Activated CD8-positive, alpha-beta memory T cell treated with anti-CD3 and anti-CD28 coated beads for 1 hour (primary cell): ENCODE results near the gene CNOT10.
"Not testable (repeated sequence)": the region's sequence is repeated elsewhere in the genome, so short reads cannot be mapped to it uniquely, and the experiment has no call there.

Experiments
- DNase-seq, 2 donors: peaks; one replicate each; pipeline ENCODE4 v3.0.0-alpha.2; 2020; ENCODE audit warnings: low read depth in 1 of 2; ENCODE audit errors: extremely low read depth in 1 of 2

CNOT10 gene

GRCh38 chr3:32691847-32692246, 6.9 kb downstream of the CNOT10 start:
- no peak for DNase-seq

- no peak for DNase-seq
These were observed 11.5 kb downstream of the CNOT10 start for GRCh38 chr3:32696523-32696922.

- no peak for DNase-seq
These were observed 13.5 kb downstream of the CNOT10 start for GRCh38 chr3:32698506-32698905.

GRCh38 chr3:32699429-32699828, 14.4 kb downstream of the CNOT10 start:
- no peak for DNase-seq

- DNase-seq: no peak
These were observed 15.3 kb downstream of the CNOT10 start for GRCh38 chr3:32700244-32700643.

- DNase-seq: no peak
These were observed 18.5 kb downstream of the CNOT10 start for GRCh38 chr3:32703491-32703972.

- no peak for DNase-seq
These were observed 20.2 kb downstream of the CNOT10 start for GRCh38 chr3:32705232-32705631.

- DNase-seq: no peak
These were observed 21.5 kb downstream of the CNOT10 start for GRCh38 chr3:32706348-32707025.

- no peak for DNase-seq
These were observed 22.0 kb downstream of the CNOT10 start for GRCh38 chr3:32707026-32707370.

GRCh38 chr3:32708672-32709283, 23.8 kb downstream of the CNOT10 start:
- no peak for DNase-seq

- DNase-seq: no peak
These were observed 24.4 kb downstream of the CNOT10 start for GRCh38 chr3:32709346-32709745.

- no peak for DNase-seq
These were observed 27.6 kb downstream of the CNOT10 start for GRCh38 chr3:32712506-32713055.

GRCh38 chr3:32713181-32713580, 28.2 kb downstream of the CNOT10 start:
- DNase-seq: no peak

GRCh38 chr3:32719335-32719734, 34.3 kb downstream of the CNOT10 start:
- DNase-seq: no peak

GRCh38 chr3:32719931-32720330, 34.9 kb downstream of the CNOT10 start:
- no peak for DNase-seq

- no peak for DNase-seq
These were observed 40.7 kb downstream of the CNOT10 start for GRCh38 chr3:32725721-32726120.

GRCh38 chr3:32733631-32734229, 48.7 kb downstream of the CNOT10 start:
- no peak for DNase-seq

- no peak for DNase-seq
These were observed 49.8 kb downstream of the CNOT10 start for GRCh38 chr3:32734756-32735155.

GRCh38 chr3:32743470-32743869, 58.5 kb downstream of the CNOT10 start:
- DNase-seq: not testable (repeated sequence)

- DNase-seq: no peak
These were observed 58.9 kb downstream of the CNOT10 start for GRCh38 chr3:32743934-32744333.

- DNase-seq: no peak
These were observed 66.4 kb downstream of the CNOT10 start for GRCh38 chr3:32751377-32751776.

- DNase-seq: no peak
These were observed 70.8 kb downstream of the CNOT10 start for GRCh38 chr3:32755761-32756160.
